ENCODE data around the gene SPRR4. TPM values are rescaled to one million over a fixed set of nuclear protein-coding genes. Genes with fewer than 3 reads are reported as not detected.

The SPRR4 gene
- polyA plus RNA-seq, 1 of the 3 experiments (the other 2 are of a cell fraction), result not detected

- Histone ChIP-seq H3K9me2 (no peaks in the 10 kb centered on the region), H4K20me1 (ENCODE audit: insufficient read depth) (no peaks in the 10 kb centered on the region), H3K27me3 (ENCODE audit: insufficient read depth) (no peaks in the 10 kb centered on the region), H3F3A (replicated peaks; ENCODE audit: insufficient read depth) (no peaks in the 10 kb centered on the region), H2AFZ (ENCODE audit: low read depth) (no peak overlapping the region), H3K4me1 (ENCODE audit: control insufficient read depth in 1 of 2, insufficient read depth in 2 of 2, low read depth in 1 of 2, low read length in 1 of 2) (no peaks in the 10 kb centered on the region), H3K27ac (ENCODE audit: low read depth in 2 of 2, low read length in 1 of 2) (no peak overlapping the region), H3K4me2 (no peak overlapping the region), H3K4me3 (ENCODE audit: low read depth in 2 of 2, low read length in 1 of 2) (no peak overlapping the region), H3K9ac (no peak overlapping the region), H3K9me3 (no peaks in the 10 kb centered on the region), H3K79me2 (ENCODE audit: insufficient read depth) (no peaks in the 10 kb centered on the region), H3K36me3 (replicated peaks in 1 of 2; ENCODE audit: control insufficient read depth in 1 of 2, insufficient read depth in 2 of 2, low read length in 1 of 2) (no peaks in the 10 kb centered on the region)
- TF ChIP-seq FOSL2 (IDR thresholded peaks at IDR 0.05; ENCODE audit: borderline replicate concordance, low read depth), result no peak
- TF ChIP-seq, protein P1, sequence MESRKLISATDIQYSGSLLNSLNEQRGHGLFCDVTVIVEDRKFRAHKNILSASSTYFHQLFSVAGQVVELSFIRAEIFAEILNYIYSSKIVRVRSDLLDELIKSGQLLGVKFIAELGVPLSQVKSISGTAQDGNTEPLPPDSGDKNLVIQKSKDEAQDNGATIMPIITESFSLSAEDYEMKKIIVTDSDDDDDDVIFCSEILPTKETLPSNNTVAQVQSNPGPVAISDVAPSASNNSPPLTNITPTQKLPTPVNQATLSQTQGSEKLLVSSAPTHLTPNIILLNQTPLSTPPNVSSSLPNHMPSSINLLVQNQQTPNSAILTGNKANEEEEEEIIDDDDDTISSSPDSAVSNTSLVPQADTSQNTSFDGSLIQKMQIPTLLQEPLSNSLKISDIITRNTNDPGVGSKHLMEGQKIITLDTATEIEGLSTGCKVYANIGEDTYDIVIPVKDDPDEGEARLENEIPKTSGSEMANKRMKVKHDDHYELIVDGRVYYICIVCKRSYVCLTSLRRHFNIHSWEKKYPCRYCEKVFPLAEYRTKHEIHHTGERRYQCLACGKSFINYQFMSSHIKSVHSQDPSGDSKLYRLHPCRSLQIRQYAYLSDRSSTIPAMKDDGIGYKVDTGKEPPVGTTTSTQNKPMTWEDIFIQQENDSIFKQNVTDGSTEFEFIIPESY (IDR thresholded peaks at IDR 0.05; ENCODE audit: borderline replicate concordance, low read depth), result no peak
- 0% methylated on average over 4 of the region's 4 CpGs for WGBS (ENCODE audit: low lambda C conversion rate)
- no peak for DNase-seq
- CTCF ChIA-PET, result no interaction called here
- POLR2A ChIA-PET, result no interaction called here
Observed at GRCh38 chr1:152982076-152982475, 11.6 kb downstream of the SPRR4 start.

- H3K9me3 ChIP-seq, result no peaks in the 10 kb centered on the region
- H4K20me1 ChIP-seq (ENCODE audit: insufficient read depth), result no peaks in the 10 kb centered on the region
- no peak for DNase-seq
- H3F3A ChIP-seq (replicated peaks; ENCODE audit: insufficient read depth), result no peaks in the 10 kb centered on the region
- no peak overlapping the region for H3K4me2 ChIP-seq
- H3K79me2 ChIP-seq (ENCODE audit: insufficient read depth), result no peaks in the 10 kb centered on the region
- H3K4me3 ChIP-seq (ENCODE audit: low read depth in 2 of 2, low read length in 1 of 2), result no peak overlapping the region
- POLR2A ChIA-PET, result no interaction called here
- H3K4me1 ChIP-seq (ENCODE audit: control insufficient read depth in 1 of 2, insufficient read depth in 2 of 2, low read depth in 1 of 2, low read length in 1 of 2), result no peaks in the 10 kb centered on the region
- TF ChIP-seq MXI1 (IDR thresholded peaks at IDR 0.05; ENCODE audit: low read depth, low read length) (no peak), RXRA (IDR thresholded peaks at IDR 0.05; ENCODE audit: borderline replicate concordance, low read depth) (no peak), FOXM1 (IDR thresholded peaks at IDR 0.05; ENCODE audit: low read depth) (no peak)
- TF ChIP-seq, protein P2, sequence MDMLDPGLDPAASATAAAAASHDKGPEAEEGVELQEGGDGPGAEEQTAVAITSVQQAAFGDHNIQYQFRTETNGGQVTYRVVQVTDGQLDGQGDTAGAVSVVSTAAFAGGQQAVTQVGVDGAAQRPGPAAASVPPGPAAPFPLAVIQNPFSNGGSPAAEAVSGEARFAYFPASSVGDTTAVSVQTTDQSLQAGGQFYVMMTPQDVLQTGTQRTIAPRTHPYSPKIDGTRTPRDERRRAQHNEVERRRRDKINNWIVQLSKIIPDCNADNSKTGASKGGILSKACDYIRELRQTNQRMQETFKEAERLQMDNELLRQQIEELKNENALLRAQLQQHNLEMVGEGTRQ (IDR thresholded peaks at IDR 0.05; ENCODE audit: borderline replicate concordance, low read depth, low read length), result no peak
- TF ChIP-seq, protein P3, sequence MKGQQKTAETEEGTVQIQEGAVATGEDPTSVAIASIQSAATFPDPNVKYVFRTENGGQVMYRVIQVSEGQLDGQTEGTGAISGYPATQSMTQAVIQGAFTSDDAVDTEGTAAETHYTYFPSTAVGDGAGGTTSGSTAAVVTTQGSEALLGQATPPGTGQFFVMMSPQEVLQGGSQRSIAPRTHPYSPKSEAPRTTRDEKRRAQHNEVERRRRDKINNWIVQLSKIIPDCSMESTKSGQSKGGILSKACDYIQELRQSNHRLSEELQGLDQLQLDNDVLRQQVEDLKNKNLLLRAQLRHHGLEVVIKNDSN (IDR thresholded peaks at IDR 0.05; ENCODE audit: borderline replicate concordance, low read depth), result no peak
- H3K27ac ChIP-seq (ENCODE audit: low read depth in 2 of 2, low read length in 1 of 2), result no peak overlapping the region
- H3K36me3 ChIP-seq (replicated peaks in 1 of 2; ENCODE audit: control insufficient read depth in 1 of 2, insufficient read depth in 2 of 2, low read length in 1 of 2), result no peaks in the 10 kb centered on the region
- no peak overlapping the region for H3K9ac ChIP-seq
- CTCF ChIA-PET, result no interaction called here
- H3K27me3 ChIP-seq (ENCODE audit: insufficient read depth), result no peaks in the 10 kb centered on the region
- H3K9me2 ChIP-seq, result no peaks in the 10 kb centered on the region
- H2AFZ ChIP-seq (ENCODE audit: low read depth), result no peak overlapping the region
Observed at GRCh38 chr1:152983234-152983633, 12.8 kb downstream of the SPRR4 start.

DNA sequence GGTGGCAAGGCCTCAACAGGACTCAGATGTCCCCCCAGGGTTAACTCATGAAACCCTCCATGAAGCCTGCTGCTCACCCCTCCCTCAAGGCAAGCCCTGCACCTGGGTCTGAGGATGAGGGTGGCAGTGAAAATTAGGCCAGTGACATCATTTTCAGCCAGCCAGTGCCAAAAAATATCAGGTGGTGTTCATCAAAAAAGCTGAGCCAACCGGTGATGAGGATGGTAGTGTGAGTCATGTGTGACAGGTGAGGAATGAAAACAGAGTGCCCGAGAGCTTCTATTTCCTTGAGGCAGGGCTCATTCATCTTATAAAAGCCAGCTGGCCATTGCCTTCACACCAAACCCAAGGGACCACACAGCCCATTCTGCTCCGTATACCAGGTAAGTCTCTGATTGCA, 13.3 kb downstream of the SPRR4 start, which contains the start of gene SPRR1A:
Gene SPRR1A, plus strand, starts transcription at position 339 of the 400 bp plus-strand sequence. CDS start 1,150 bp downstream, outside the sequence.
- ChIA-PET CTCF (no interaction called here), POLR2A (no interaction called here)
- Histone ChIP-seq H3K4me1 (ENCODE audit: control insufficient read depth in 1 of 2, insufficient read depth in 2 of 2, low read depth in 1 of 2, low read length in 1 of 2) (no peaks in the 10 kb centered on the region), H3K9ac (no peak within 1 kb of the TSS), H3F3A (replicated peaks; ENCODE audit: insufficient read depth) (no peaks in the 10 kb centered on the region), H3K4me3 (ENCODE audit: low read depth in 2 of 2, low read length in 1 of 2) (no peak within 1 kb of the TSS), H3K79me2 (ENCODE audit: insufficient read depth) (no peaks in the 10 kb centered on the region), H3K27me3 (ENCODE audit: insufficient read depth) (no peaks in the 10 kb centered on the region), H3K9me2 (no peaks in the 10 kb centered on the region), H3K4me2 (no peak within 1 kb of the TSS), H2AFZ (ENCODE audit: low read depth) (no peak within 1 kb of the TSS), H3K9me3 (no peaks in the 10 kb centered on the region), H4K20me1 (ENCODE audit: insufficient read depth) (no peaks in the 10 kb centered on the region), H3K27ac (ENCODE audit: low read depth in 2 of 2, low read length in 1 of 2) (no peak within 1 kb of the TSS), H3K36me3 (replicated peaks in 1 of 2; ENCODE audit: control insufficient read depth in 1 of 2, insufficient read depth in 2 of 2, low read length in 1 of 2) (no peaks in the 10 kb centered on the region)
- TF ChIP-seq YY1 (IDR thresholded peaks at IDR 0.05; ENCODE audit: low read depth) (no peak), POLR2AphosphoS5 (IDR thresholded peaks at IDR 0.05; ENCODE audit: low read depth, low read length) (no peak), EZH2phosphoT487 (IDR thresholded peaks at IDR 0.05; ENCODE audit: borderline replicate concordance, low read depth) (no peak)
- TF ChIP-seq, protein P1 (IDR thresholded peaks at IDR 0.05; ENCODE audit: borderline replicate concordance, low read depth), result no peak
- TF ChIP-seq, protein P4, sequence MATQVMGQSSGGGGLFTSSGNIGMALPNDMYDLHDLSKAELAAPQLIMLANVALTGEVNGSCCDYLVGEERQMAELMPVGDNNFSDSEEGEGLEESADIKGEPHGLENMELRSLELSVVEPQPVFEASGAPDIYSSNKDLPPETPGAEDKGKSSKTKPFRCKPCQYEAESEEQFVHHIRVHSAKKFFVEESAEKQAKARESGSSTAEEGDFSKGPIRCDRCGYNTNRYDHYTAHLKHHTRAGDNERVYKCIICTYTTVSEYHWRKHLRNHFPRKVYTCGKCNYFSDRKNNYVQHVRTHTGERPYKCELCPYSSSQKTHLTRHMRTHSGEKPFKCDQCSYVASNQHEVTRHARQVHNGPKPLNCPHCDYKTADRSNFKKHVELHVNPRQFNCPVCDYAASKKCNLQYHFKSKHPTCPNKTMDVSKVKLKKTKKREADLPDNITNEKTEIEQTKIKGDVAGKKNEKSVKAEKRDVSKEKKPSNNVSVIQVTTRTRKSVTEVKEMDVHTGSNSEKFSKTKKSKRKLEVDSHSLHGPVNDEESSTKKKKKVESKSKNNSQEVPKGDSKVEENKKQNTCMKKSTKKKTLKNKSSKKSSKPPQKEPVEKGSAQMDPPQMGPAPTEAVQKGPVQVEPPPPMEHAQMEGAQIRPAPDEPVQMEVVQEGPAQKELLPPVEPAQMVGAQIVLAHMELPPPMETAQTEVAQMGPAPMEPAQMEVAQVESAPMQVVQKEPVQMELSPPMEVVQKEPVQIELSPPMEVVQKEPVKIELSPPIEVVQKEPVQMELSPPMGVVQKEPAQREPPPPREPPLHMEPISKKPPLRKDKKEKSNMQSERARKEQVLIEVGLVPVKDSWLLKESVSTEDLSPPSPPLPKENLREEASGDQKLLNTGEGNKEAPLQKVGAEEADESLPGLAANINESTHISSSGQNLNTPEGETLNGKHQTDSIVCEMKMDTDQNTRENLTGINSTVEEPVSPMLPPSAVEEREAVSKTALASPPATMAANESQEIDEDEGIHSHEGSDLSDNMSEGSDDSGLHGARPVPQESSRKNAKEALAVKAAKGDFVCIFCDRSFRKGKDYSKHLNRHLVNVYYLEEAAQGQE (IDR thresholded peaks at IDR 0.05; ENCODE audit: low read depth, low read length), result no peak
- DNase-seq, result no peak
- whole genome bisulfite sequencing (ENCODE audit: low lambda C conversion rate), result 10% methylated on average over 3 of the region's 3 CpGs

Data from SK-N-SH (cell line).